H9 (cell line): ENCODE measurements around the gene ANKDD1A. TPM values are rescaled to one million over a fixed set of nuclear protein-coding genes. Genes with fewer than 3 reads are reported as not detected.

ENCODE experiments used
- DNase-seq: peaks from one replicate; pipeline ENCODE4 v3.0.0-alpha.2; 2017
- H2AFZ ChIP-seq: one replicate; pipeline ENCODE4 v1.6.1; 2013; ENCODE audit warnings: mild to moderate bottlenecking, low read length, control low read depth, moderate library complexity
- H2AK5ac ChIP-seq: 2 replicates; pipeline ENCODE4 v1.6.1; 2013; ENCODE audit warnings: low read length, control low read depth, mixed read lengths; ENCODE audit not compliant: insufficient read length
- H2BK120ac ChIP-seq: one replicate; pipeline ENCODE4 v1.6.1; 2013; ENCODE audit warnings: low read depth, mild to moderate bottlenecking, low read length, control low read depth, inconsistent platforms; ENCODE audit not compliant: poor library complexity, severe bottlenecking
- H2BK12ac ChIP-seq: 2 replicates; pipeline ENCODE4 v1.6.1; 2013; ENCODE audit warnings: low read length, control low read depth, mixed read lengths, low read depth; ENCODE audit not compliant: insufficient read length
- H2BK15ac ChIP-seq: 2 replicates; pipeline ENCODE4 v1.6.1; 2013; ENCODE audit warnings: low read depth, low read length, control low read depth
- H2BK20ac ChIP-seq: one replicate; pipeline ENCODE4 v1.6.1; 2013; ENCODE audit warnings: low read depth, mild to moderate bottlenecking, low read length, control low read depth, inconsistent platforms; ENCODE audit not compliant: poor library complexity, severe bottlenecking
- H2BK5ac ChIP-seq: 2 replicates; pipeline ENCODE4 v1.6.1; 2013; ENCODE audit warnings: low read length, control low read depth, mixed read lengths; ENCODE audit not compliant: insufficient read length
- H3K14ac ChIP-seq: 2 replicates; pipeline ENCODE4 v1.6.1; 2013; ENCODE audit warnings: low read length, control low read depth; ENCODE audit not compliant: insufficient read depth
- H3K18ac ChIP-seq: 2 replicates; pipeline ENCODE4 v1.6.1; 2013; ENCODE audit warnings: low read depth, mild to moderate bottlenecking, mixed read lengths, low read length, control low read depth; ENCODE audit not compliant: insufficient read length
- H3K23ac ChIP-seq: 2 replicates; pipeline ENCODE4 v1.6.1; 2013; ENCODE audit warnings: low read length, control low read depth, mixed read lengths, low read depth; ENCODE audit not compliant: insufficient read length
- H3K23me2 ChIP-seq: 2 replicates; pipeline ENCODE4 v1.6.1; 2013; ENCODE audit warnings: low read depth, mild to moderate bottlenecking, mixed read lengths, low read length, control low read depth; ENCODE audit not compliant: insufficient read length, poor library complexity, severe bottlenecking
- H3K27ac ChIP-seq: 2 replicates; pipeline ENCODE4 v1.5.1; 2013; ENCODE audit warnings: low read length, control low read depth, mixed read lengths, low read depth; ENCODE audit not compliant: insufficient read length
- H3K27me3 ChIP-seq: 2 replicates; pipeline ENCODE4 v1.6.1; 2013; ENCODE audit warnings: low read length, control low read depth, inconsistent platforms; ENCODE audit not compliant: insufficient read depth
- H3K4ac ChIP-seq: 2 replicates; pipeline ENCODE4 v1.6.1; 2013; ENCODE audit warnings: low read depth, mild to moderate bottlenecking, control low read depth, inconsistent platforms, low read length, moderate library complexity
- H3K4me1 ChIP-seq: 2 replicates; pipeline ENCODE4 v1.6.1; 2013; ENCODE audit warnings: low read length, control low read depth, inconsistent platforms; ENCODE audit not compliant: insufficient read depth
- H3K4me2 ChIP-seq: 2 replicates; pipeline ENCODE4 v1.6.1; 2013; ENCODE audit warnings: low read length, control low read depth, mixed read lengths; ENCODE audit not compliant: insufficient read length, insufficient read depth
- H3K56ac ChIP-seq: 2 replicates; pipeline ENCODE4 v1.6.1; 2013; ENCODE audit warnings: low read depth, mild to moderate bottlenecking, mixed read lengths, low read length, control low read depth; ENCODE audit not compliant: insufficient read length
- H3K79me1 ChIP-seq: 2 replicates; pipeline ENCODE4 v1.6.1; 2013; ENCODE audit warnings: low read depth, mild to moderate bottlenecking, moderate library complexity, low read length, control low read depth, inconsistent platforms; ENCODE audit not compliant: insufficient read depth, poor library complexity, severe bottlenecking
- H3K79me2 ChIP-seq: 2 replicates; pipeline ENCODE4 v1.6.1; 2013; ENCODE audit warnings: low read length, control low read depth, inconsistent platforms; ENCODE audit not compliant: insufficient read depth
- H3K9ac ChIP-seq: 2 replicates; pipeline ENCODE4 v1.6.1; 2013; ENCODE audit warnings: low read length, control low read depth, mixed read lengths; ENCODE audit not compliant: insufficient read length; ENCODE audit errors: extremely low read depth
- H3K9me3 ChIP-seq: one replicate; pipeline ENCODE4 v1.6.1; 2013; ENCODE audit warnings: low read depth, low read length, inconsistent platforms; ENCODE audit not compliant: control insufficient read depth
- H3T11ph ChIP-seq: one replicate; pipeline ENCODE4 v1.6.1; 2013; ENCODE audit warnings: mild to moderate bottlenecking, low read length, control low read depth, inconsistent platforms
- H4K20me1 ChIP-seq: one replicate; pipeline ENCODE4 v1.6.1; 2013; ENCODE audit not compliant: control insufficient read depth, insufficient read length, insufficient read depth
- H4K5ac ChIP-seq: 2 replicates; pipeline ENCODE4 v1.6.1; 2013; ENCODE audit warnings: low read depth, mild to moderate bottlenecking, mixed read lengths, low read length, control low read depth; ENCODE audit not compliant: insufficient read length
- H4K8ac ChIP-seq: replicated peaks from 2 replicates; pipeline ENCODE4 v1.6.1; 2013; ENCODE audit warnings: low read length, control low read depth, mixed read lengths, low read depth; ENCODE audit not compliant: insufficient read length
- H4K91ac ChIP-seq: 2 replicates; pipeline ENCODE4 v1.6.1; 2013; ENCODE audit warnings: low read depth, mild to moderate bottlenecking, moderate library complexity, mixed read lengths, low read length, control low read depth; ENCODE audit not compliant: insufficient read length
- H3K27ac Mint-ChIP-seq, 3 experiments: 2 replicates in 2 of 3; 3 replicates in 1 of 3; pipeline ENCODE4 v1.8.0; 2020 to 2021; ENCODE audit warnings: mixed read lengths in 3 of 3, mild to moderate bottlenecking in 1 of 3, moderate library complexity in 1 of 3
- H3K27me3 Mint-ChIP-seq: 2 replicates; pipeline ENCODE4 v1.8.0; 2021; ENCODE audit warnings: low read depth, mild to moderate bottlenecking, moderate library complexity, mixed read lengths
- H3K36me3 Mint-ChIP-seq, 3 experiments: 2 replicates in 2 of 3; 3 replicates in 1 of 3; pipeline ENCODE4 v1.8.0; 2020 to 2021; ENCODE audit warnings: low read depth in 3 of 3, mixed read lengths in 3 of 3; ENCODE audit not compliant: insufficient read depth in 1 of 3
- H3K4me1 Mint-ChIP-seq, 2 experiments: 2 replicates each; pipeline ENCODE4 v1.8.0; 2020; ENCODE audit warnings: mixed read lengths in 2 of 2
- H3K4me3 Mint-ChIP-seq, 2 experiments: 2 replicates in 1 of 2; 3 replicates in 1 of 2; pipeline ENCODE4 v1.8.0; 2020 to 2021; ENCODE audit warnings: mild to moderate bottlenecking in 2 of 2, mixed read lengths in 2 of 2, moderate library complexity in 1 of 2
- H3K9me3 Mint-ChIP-seq, 2 experiments: 2 replicates in 1 of 2; 3 replicates in 1 of 2; pipeline ENCODE4 v1.8.0; 2020; ENCODE audit warnings: mild to moderate bottlenecking in 2 of 2, mixed read lengths in 2 of 2, moderate library complexity in 1 of 2
- WGBS: extraction: QIAGEN DNeasy Blood & Tissue Kit; methylation state at CpG from one replicate; pipeline ENCODE4 v1.1.7; 2013; ENCODE audit warnings: missing lambda C conversion rate, low lambda C conversion rate, mixed read lengths; ENCODE audit not compliant: insufficient read length; ENCODE audit errors: extremely low coverage; 5-methylcytosine and 5-hydroxymethylcytosine counted together
- total RNA-seq: library from RNA; stranded (reverse); gene quantifications from 2 replicates; pipeline ENCODE4 v1.2.1, GENCODE V29; 2021
- TF ChIP-seq, protein P1 (sequence below): fragments of 200-600 bp; sonication (generic); conservative IDR thresholded peaks from 3 replicates; pipeline ENCODE4 v1.8.0; 2021; ENCODE audit warnings: antibody characterized with exemption, mild to moderate bottlenecking

ANKDD1A gene
- total RNA-seq, 1 experiment from 2014 or later, result 3.7 TPM

- Histone ChIP-seq H2BK12ac (no peak overlapping the region), H3K14ac (no peak overlapping the region), H3K9ac (no peak overlapping the region), H3K79me1 (no peaks in the 10 kb centered on the region), H3K4me2 (no peak overlapping the region), H3K4ac (no peak overlapping the region), H2BK20ac (no peak overlapping the region), H2BK15ac (no peak overlapping the region), H3K27ac (no peak overlapping the region), H2AK5ac (no peak overlapping the region), H4K5ac (no peak overlapping the region), H4K20me1 (no peaks in the 10 kb centered on the region), H3K79me2 (no peaks in the 10 kb centered on the region), H3T11ph (no peak overlapping the region), H2BK120ac (no peak overlapping the region), H3K23me2 (no peaks in the 10 kb centered on the region), H3K23ac (no peak overlapping the region), H2BK5ac (no peak overlapping the region), H2AFZ (no peak overlapping the region), H4K8ac (no peak overlapping the region), H3K27me3 (no peaks in the 10 kb centered on the region), H3K4me1 (peaks cover 3% of the 10 kb centered on the region; the same call in 1 of the 2 replicates), H3K56ac (no peak overlapping the region), H3K9me3 (no peaks in the 10 kb centered on the region), H4K91ac (no peak overlapping the region), H3K18ac (no peak overlapping the region)
- Mint-ChIP-seq H3K4me1 (peaks cover 20 to 21% of the 10 kb centered on the region in 2 experiments), H3K9me3 (no peaks in the 10 kb centered on the region), H3K27me3 (no peaks in the 10 kb centered on the region), H3K27ac (peak overlapping the region in 1 of 3 experiments; percentile 28; a peak in 1 of 7 replicates), H3K36me3 (peaks cover 20 to 61% (median 33%) of the 10 kb centered on the region in 3 experiments), H3K4me3 (no peak overlapping the region)
- no peak for DNase-seq
- no CpG with 5 or more reads among the region's 5 CpGs for WGBS
- TF ChIP-seq, protein P1, sequence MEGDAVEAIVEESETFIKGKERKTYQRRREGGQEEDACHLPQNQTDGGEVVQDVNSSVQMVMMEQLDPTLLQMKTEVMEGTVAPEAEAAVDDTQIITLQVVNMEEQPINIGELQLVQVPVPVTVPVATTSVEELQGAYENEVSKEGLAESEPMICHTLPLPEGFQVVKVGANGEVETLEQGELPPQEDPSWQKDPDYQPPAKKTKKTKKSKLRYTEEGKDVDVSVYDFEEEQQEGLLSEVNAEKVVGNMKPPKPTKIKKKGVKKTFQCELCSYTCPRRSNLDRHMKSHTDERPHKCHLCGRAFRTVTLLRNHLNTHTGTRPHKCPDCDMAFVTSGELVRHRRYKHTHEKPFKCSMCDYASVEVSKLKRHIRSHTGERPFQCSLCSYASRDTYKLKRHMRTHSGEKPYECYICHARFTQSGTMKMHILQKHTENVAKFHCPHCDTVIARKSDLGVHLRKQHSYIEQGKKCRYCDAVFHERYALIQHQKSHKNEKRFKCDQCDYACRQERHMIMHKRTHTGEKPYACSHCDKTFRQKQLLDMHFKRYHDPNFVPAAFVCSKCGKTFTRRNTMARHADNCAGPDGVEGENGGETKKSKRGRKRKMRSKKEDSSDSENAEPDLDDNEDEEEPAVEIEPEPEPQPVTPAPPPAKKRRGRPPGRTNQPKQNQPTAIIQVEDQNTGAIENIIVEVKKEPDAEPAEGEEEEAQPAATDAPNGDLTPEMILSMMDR, result no peak
Measured at GRCh38 chr15:64975390-64975789, 63.7 kb downstream of the ANKDD1A start.
